HG02610 (cell line): ENCODE data around the gene UROC1.

ENCODE experiments used
- ATAC-seq: cut with Tn5 transposase; IDR thresholded peaks from one replicate; pipeline ENCODE4 v1.9.1; 2021; ENCODE audit warnings: mild to moderate bottlenecking, moderate library complexity; ENCODE audit not compliant: unreplicated experiment

UROC1 gene

DNA sequence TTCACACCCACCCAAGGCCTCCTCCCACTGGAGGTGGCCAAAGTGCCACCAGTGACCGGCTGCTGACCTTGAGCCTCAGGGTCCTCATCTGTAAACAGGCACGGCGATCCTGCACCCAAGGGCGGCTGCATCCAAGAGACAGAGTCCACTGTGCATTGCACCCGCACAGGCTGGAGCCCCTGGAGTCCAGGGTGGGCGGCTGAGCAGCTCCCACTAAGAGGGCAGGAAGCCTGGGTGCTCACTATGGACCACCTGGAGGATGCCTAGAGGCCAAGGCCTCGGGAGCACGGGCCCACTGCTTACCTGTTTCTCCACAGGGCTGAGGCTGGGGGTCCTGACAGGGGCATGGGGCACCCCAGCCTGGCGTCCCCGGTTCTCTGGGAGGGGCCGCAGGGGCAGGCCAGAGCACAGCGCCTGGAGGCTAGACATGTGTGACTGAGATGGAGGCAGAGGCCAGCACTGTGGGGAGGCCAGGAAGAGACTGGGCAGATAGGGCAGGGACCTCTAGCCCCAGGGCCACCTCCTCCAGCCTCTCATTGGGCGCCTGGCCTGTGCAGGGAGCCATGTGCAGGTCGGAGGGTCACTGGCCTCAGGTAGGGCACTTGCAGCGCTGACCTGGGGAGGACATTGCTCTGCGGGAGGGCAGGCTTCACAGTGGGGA lies at the start of gene UROC1:
TSS of gene UROC1 (minus strand) at position 483 of the 661 bp plus-strand sequence. CDS start at position 429, 54 bp downstream.
- ATAC-seq, result no peak

GRCh38 chr3:126562737-126563276 lies 45.2 kb upstream of the UROC1 start:
- no peak for ATAC-seq

- no peak for ATAC-seq
Observed at GRCh38 chr3:126558336-126559071, 40.9 kb upstream of the UROC1 start, which contains the start of gene C3orf22. Gene C3orf22 (minus strand): TSS chr3:126558932. CDS start chr3:126553390, 5,542 bp downstream.

DNA sequence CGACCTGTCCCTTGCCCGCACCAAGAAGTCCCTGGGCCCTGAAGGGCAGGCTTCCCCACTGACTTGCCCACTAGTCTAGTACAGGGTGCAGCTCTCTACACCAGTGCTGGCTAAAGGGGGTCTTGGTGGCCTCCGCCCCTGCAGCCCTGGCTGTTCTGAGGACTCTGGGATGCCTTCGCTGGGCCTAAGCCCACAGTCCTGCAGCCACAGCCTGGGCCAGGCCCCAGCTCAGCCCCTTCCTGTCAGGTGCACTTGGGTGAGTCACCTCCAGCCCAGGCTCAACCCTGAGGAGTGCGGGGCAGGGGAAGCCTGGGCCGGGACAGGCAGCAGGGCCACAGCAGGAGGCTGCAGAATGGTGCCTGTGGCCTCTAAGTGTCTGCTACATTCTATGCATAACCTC lies 40.2 kb upstream of the UROC1 start:
- no peak for ATAC-seq

DNA sequence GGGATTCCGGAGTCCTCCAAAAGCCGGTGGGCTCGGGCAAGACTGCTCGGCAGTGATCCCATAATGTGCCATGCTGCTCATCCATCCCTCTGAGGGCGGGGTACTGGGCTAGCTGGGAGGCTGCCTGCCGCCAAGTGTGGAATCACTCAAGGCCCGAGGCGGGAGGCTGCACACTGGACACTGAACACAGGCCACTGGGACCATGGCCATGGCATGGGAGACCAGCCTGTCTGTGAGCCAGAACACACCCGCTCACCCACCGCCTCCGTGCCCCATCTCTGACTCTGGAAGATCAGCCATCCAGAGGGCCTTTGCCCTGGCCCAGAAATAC lies 39.8 kb upstream of the UROC1 start:
- no peak for ATAC-seq

GRCh38 chr3:126556637-126557414 lies 39.3 kb upstream of the UROC1 start:
- no peak for ATAC-seq

DNA sequence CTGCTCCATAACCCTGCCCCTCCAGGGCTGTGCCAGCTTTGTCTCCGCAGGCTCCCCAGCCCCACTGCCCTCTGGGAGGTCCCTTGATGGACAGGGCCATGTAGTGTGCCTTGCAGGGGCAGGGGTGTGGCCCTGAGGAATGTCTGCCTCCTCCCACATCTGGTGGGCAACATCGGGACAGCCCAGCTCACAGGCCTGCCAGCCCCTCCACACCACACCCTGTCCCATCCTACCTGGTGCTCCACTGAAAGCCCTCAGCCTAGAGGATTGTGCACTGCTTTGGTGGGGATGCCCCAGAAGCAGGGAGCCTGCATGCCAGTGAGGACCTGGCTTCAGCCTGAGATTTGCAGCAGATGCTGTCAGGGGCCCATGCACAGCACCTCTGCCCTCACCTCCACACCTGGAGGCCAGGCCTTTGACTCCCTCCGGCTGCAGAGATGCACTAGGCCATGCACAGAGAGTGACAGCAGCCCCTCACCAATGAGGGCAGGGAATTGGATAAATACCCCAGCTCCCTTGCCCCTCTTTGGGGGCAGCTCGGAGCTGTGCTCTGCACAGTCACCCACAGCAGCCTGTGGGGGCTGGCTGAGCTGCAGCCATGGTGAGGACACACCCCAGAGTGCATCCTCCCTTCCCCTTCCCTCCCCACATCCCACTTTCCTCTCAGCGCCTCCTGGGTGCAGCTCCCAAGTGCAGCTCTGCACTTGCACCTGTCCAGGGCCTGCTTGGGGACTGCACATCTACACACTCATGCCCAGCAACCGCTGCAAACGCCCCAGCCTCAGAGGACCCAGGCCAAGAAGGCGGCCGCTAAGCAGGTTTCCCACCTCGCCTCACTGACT lies 38.4 kb upstream of the UROC1 start:
- ATAC-seq, result no peak

- ATAC-seq, result no peak
Observed at GRCh38 chr3:126554560-126555525, 37.3 kb upstream of the UROC1 start.

DNA sequence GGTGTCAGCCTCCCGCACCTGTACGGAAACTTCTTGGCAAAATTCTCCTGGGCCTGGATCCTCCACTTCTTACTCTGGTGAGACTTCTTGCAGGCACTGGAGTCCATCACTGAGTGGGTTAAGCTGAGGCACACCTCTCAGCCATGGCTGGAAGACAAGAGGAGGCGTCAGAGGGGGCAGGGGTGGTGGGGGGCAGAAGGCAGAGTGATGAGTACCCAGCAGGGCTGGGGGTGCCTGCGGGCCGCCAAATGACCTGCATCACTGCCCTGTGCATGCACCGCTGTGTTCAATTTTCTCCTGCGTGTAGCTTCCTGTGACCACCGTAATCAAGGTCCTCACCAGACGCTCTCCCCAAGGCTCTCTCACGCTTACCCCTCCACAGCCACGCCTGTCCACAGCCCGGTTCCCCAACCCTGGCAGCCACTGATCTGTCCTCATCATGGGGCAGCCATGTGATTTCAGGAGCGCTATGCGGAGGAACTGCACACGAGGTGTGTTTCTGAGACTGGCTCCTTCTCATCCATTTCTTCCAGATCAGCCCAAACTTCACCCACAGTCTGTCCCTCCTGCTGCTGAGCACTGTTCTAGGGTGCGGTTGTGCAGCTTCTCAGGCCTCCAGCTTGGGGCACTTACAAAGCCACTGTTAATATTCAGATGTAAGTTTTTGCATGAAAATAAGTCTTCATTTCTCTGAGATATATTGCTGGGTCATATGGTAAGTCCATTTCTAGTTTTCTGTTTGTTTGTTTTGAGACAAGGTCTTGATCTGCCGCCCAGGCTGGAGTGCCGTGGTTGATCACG lies 35.9 kb upstream of the UROC1 start:
- ATAC-seq, result no peak

- ATAC-seq, result no peak
Observed at GRCh38 chr3:126552688-126553283, 35.2 kb upstream of the UROC1 start.

GRCh38 chr3:126551839-126552687 lies 34.5 kb upstream of the UROC1 start:
- ATAC-seq, result no peak

- ATAC-seq, result no peak
Observed at GRCh38 chr3:126551121-126551838, 33.7 kb upstream of the UROC1 start.

DNA sequence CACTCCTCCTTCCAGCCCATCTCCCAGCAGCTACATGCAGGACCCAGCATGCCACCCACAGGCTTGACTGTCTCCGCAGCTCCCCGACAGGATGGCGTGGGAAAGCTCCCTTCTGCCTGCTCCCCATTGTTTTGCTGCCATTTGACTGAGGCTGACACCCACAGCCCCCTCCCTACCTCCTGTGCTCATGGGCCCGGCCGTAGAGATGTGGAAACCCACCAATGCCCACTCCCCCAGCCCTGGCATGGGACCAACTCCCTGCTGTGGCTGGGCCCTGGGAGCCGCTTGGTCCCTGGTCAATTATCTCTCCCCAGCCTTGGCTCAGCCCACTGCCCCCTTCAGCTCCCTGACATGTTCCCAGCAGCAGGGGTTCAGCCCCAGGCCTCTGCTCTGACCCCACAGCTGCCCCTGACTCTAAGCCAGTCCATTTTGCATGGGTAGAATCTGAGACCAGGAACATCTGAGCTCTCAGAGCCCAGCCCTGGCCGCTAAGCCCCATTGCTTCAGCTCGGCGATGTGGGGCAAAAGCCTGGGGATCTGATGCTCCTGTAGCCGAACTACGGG lies 33.0 kb upstream of the UROC1 start:
- no peak for ATAC-seq

DNA sequence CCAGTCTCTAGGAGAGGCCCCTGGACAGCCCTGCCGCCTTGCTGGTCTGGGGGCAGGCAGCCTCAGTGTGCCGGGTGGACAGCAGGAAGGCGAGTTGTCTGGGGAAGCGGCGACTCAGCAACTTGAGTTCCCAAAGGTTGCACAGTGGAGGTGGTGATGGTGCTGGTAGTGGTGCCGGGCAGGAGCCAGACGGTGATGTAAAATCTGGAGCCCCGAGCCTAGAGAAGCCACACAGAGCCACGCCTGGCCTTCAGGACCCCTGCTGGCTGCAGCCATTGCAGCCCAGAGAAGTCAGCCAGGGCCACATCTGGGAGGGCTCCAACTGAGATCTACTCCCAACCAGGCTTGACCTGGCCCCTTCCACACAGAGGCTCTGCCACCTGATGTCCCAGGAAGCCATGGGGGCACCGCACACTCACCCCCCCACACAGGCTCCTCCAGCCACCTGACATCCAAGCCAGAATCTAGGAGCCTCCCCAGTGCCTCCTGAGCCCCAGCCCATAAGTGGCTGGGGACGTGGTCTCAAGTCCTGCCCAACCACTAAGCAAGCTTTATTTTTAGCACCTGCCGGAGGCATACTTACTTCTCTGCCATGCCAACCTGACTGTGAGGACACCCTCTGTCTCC lies 32.4 kb upstream of the UROC1 start:
- no peak for ATAC-seq

- no peak for ATAC-seq
Observed at GRCh38 chr3:126548556-126549466, 31.2 kb upstream of the UROC1 start.
